ENCODE data around the gene ANKRD33B. TPM values are rescaled to one million over a fixed set of nuclear protein-coding genes. Genes with fewer than 3 reads are reported as not detected.

The ANKRD33B gene
- total and polyA plus RNA-seq, 7 donors: 1.4 to 32.7 (median 7.8) TPM

DNA sequence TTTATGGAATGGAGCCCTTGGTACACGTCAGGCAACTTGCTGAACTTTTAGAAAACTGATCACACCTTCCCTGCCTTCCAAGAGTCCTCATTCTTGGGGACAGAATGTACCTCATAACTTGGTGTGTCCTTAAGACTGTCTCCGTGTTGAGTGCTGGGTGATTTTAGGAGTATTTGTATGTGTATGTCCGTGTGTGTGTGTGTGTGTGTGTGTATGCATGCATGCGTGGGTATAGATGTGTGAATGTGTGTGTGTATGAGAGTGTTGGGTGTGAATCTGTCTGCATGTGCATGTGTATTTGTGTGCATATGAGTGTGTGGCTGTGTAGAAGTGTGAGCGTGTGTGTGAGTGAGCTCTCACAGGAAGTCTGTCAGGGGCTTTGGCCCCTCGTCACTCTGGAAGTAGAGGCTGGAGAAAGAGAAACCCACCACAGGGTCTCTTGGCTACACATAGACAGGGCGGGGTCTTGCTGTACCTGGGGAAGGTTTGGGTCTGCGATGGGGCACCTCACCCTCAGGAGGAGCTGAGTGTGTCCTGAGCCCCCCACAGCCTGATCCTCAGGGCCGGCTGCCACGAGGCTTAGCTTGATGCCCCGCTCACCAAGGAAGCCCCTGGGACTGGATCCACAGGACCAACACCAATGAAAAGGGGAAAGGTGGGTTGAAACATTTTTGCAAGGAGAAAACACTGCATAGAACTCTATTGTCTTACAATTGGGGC is 33.1 kb upstream of the ANKRD33B start:
- intact Hi-C loops (cut with DNase I): no loop called here
- no peaks in the 10 kb centered on the region for H3K9me3 ChIP-seq
- H3K27ac ChIP-seq: no peak overlapping the region
- no peak for DNase-seq
- no peak for TF ChIP-seq CTCF (IDR thresholded peaks at IDR 0.05)
- no peaks in the 10 kb centered on the region for H3K4me1 ChIP-seq
- ATAC-seq: no peak
- 82 to 87% (median 85%) methylated on average over 11 of the region's 11 CpGs for WGBS, 3 donors
- no peaks in the 10 kb centered on the region for H3K36me3 ChIP-seq (ENCODE audit: insufficient read depth in 1 of 2, low read depth in 1 of 2)
- H3K4me3 ChIP-seq: no peak overlapping the region
- H3K27me3 ChIP-seq (ENCODE audit: insufficient read depth in 3 of 3, low read length in 2 of 3): peaks cover 0 to 3% (median 3%) of the 10 kb centered on the region in 3 donors

GRCh38 chr5:10532421-10532820 is 31.4 kb upstream of the ANKRD33B start:
- Histone ChIP-seq H3K36me3 (ENCODE audit: insufficient read depth in 1 of 2, low read depth in 1 of 2) (no peaks in the 10 kb centered on the region), H3K27ac (no peak overlapping the region), H3K4me1 (no peaks in the 10 kb centered on the region), H3K9me3 (no peaks in the 10 kb centered on the region), H3K4me3 (no peak overlapping the region), H3K27me3 (ENCODE audit: insufficient read depth in 3 of 3, low read length in 2 of 3) (peaks cover 0 to 4% (median 3%) of the 10 kb centered on the region in 3 donors)
- intact Hi-C loops (cut with DNase I): no loop called here
- DNase-seq (no peak), ATAC-seq (no peak)
- no peak for TF ChIP-seq CTCF (IDR thresholded peaks at IDR 0.05)
- 87 to 96% (median 93%) methylated on average over 3 of the region's 3 CpGs for WGBS, 3 donors

- TF ChIP-seq CTCF (IDR thresholded peaks at IDR 0.05): no peak
- ATAC-seq (no peak), DNase-seq (no peak)
- Histone ChIP-seq H3K27me3 (ENCODE audit: insufficient read depth in 3 of 3, low read length in 2 of 3) (peaks cover 0 to 10% (median 3%) of the 10 kb centered on the region in 3 donors), H3K4me3 (no peak overlapping the region), H3K27ac (no peak overlapping the region), H3K9me3 (no peaks in the 10 kb centered on the region), H3K4me1 (no peaks in the 10 kb centered on the region), H3K36me3 (ENCODE audit: insufficient read depth in 1 of 2, low read depth in 1 of 2) (no peaks in the 10 kb centered on the region)
- 13 to 24% (median 17%) methylated on average over 17 of the region's 17 CpGs for WGBS, 3 donors
- intact Hi-C loops (cut with DNase I): no loop called here
These were observed 30.6 kb upstream of the ANKRD33B start for GRCh38 chr5:10533226-10533625.

GRCh38 chr5:10534561-10535530 is 29.0 kb upstream of the ANKRD33B start:
- Histone ChIP-seq H3K27me3 (ENCODE audit: insufficient read depth in 3 of 3, low read length in 2 of 3) (peaks cover 0 to 10% (median 7%) of the 10 kb centered on the region in 3 donors), H3K4me3 (no peak overlapping the region), H3K36me3 (ENCODE audit: insufficient read depth in 1 of 2, low read depth in 1 of 2) (no peaks in the 10 kb centered on the region), H3K4me1 (no peaks in the 10 kb centered on the region), H3K27ac (no peak overlapping the region), H3K9me3 (no peaks in the 10 kb centered on the region)
- 69 to 79% (median 73%) methylated on average over 23 of the region's 23 CpGs for WGBS, 3 donors
- DNase-seq: no peak
- TF ChIP-seq CTCF (IDR thresholded peaks at IDR 0.05): no peak
- intact Hi-C loops (cut with DNase I): no loop called here
- ATAC-seq: no peak

All from psoas muscle (tissue), 8 donors.